ENCODE measurements around the gene TPSB2.

- TF ChIP-seq CTCF (IDR thresholded peaks at IDR 0.05) (no peak), POLR2A (IDR thresholded peaks at IDR 0.05; ENCODE audit: low read depth) (no peak)
Measured at GRCh38 chr16:1262846-1263221, 32.9 kb upstream of the TPSB2 start.
